HG02840 (cell line): ENCODE data around the gene CA5B.
"Not testable (repeated sequence)": the region's sequence is repeated elsewhere in the genome, so short reads cannot be mapped to it uniquely, and the experiment has no call there.

ENCODE experiments used
- ATAC-seq: cut with Tn5 transposase; IDR thresholded peaks from one replicate; pipeline ENCODE4 v1.9.1; 2021; ENCODE audit warnings: mild to moderate bottlenecking, moderate library complexity, moderate number of reproducible peaks; ENCODE audit not compliant: unreplicated experiment, low FRiP score

Gene CA5B

DNA sequence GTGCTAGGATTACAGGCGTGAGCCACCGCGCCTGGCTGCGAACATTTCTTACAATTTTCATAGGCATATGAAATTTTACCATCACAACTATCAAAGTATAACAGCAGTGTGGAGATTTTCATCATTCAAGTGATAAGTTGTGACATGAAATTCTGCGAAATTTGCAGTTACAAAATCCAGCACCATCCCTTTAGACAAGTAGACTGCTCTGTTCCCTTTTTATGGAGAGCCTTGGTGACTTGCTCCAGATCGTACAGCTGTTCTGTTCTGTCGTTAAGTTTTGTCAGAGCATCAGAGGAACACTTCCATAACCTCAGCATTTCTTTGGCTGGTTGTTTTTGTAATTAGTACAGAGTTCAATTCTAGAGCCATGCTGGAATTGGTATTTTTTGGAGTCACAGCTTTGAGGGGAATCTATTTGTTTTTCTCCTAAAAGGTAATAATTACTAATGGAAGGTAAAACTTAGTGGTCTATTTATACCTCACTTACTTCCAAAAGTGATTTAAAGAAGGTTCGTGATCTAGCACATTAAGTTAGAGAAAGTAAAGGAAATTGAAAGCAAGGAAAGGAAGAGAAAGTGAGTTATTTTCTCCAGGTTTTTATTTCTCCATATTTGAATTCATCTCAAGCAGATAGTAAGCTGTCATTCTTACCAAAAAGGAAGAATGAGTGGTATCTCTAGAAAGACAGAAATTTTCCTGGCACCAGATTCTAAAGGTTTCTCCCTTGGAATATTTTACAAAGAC is 74.3 kb downstream of the CA5B start:
- ATAC-seq, result no peak

DNA sequence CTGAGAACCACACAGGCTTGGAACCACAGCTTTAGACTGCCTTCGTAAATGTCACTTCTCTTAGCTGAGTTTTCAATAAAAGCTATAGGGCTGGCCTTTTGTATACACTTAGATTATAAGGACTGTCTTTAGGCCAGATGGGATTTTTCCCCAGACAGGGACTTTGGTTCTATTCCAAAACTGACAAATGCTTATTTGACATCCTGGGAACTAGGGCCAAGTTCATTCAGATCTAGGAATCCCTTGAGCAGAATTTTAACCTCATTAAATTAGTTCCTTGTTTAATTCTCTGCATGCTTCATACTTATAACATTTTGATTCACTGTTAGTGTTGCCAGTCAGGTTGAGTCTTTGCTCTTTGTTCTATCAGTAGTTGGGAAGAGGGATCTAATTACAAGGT is 75.3 kb downstream of the CA5B start:
- no peak for ATAC-seq

DNA sequence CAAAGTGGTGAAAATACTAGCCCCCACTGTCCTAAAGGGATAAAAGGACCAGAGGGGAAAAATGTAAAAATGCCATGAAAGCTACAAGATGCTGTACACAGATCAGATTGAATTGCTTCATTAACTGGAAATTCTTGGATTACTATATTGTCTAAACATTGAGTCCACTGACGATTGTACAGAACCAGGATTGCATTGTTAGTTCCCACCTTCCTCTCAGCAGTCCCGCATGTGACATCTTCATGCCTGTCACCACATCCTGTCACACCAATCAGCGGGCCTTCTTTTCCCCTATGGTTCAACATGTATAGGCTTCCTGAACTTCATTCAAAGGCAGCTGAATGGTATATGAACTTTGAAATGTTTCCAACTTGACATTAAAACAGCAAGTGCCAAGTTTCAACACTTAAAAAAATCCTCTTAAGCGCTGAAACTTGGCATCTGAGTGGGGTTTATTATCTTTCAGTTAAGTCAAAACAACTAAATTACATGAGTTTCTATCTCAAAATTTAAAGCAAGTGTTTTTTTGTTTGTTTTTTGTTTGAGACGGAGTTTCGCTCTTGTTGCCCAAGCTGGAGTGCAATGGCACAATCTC is 76.8 kb downstream of the CA5B start:
- no peak for ATAC-seq

DNA sequence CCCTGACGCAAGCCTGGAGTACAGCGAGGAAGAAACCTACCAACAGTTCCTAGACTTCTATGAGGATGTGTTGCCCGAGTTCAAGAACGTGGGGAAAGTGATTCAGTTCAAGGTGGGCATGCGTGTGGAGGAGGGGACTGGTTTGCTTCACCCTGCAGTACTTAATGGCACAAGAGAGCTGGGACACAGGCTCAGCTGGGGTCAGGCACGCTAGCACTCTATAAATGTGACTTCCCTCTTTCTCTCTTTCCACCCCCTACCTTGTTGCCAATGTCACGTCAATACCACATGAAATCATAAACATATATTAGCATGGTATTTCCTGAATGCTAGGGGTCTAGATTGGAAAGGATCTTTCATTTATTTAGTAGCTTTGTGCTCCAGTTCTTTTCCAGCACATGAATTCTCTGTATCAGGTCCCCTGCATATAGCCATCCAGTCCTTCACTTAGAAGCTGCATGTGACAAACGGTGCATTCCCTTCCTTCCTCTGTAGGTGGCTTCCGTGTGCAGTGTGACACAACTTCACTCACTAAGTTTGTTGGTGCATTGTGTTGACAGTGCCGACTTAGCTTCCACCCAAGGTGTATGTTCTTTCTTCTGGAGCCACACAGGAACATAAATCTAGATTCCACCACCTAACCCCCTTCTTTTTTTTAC is 77.8 kb downstream of the CA5B start:
- peak; percentile 89 for ATAC-seq

DNA sequence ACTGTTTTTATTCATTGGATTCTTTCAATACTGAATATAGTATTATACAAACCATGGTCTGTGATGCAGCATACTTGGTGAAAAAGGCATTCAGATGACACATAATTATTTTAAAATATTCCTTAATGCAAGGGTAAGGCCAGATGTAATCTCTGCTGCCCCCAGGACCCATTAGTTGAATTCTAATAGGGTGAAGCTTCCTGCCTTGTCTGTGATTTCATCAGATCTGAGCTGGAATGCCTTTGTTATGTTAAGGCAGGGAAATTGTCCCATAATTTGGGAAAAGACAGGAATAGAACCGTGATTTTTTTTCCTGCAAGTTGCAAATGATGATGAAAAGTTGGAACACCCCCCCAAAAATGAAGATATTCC is 78.4 kb downstream of the CA5B start:
- no peak for ATAC-seq

DNA sequence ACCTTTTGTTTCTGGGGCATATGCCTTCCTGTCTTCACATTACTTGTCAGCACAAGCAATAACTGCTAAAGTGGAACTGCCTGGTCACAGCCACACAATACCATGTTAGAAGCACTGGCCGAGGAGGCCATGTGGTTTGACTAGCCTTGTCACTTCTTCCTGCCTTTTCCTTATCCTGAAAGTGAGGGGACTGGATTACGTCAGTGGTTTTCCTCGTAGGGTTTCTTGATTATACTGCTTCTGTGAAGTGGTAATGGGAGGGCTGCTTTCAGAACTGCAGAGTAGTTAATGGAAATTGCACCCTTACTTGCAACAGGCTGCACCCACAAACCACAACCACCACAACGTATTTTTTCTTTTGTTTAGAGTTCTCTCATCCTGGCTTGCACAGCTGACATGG is 78.8 kb downstream of the CA5B start:
- no peak for ATAC-seq

DNA sequence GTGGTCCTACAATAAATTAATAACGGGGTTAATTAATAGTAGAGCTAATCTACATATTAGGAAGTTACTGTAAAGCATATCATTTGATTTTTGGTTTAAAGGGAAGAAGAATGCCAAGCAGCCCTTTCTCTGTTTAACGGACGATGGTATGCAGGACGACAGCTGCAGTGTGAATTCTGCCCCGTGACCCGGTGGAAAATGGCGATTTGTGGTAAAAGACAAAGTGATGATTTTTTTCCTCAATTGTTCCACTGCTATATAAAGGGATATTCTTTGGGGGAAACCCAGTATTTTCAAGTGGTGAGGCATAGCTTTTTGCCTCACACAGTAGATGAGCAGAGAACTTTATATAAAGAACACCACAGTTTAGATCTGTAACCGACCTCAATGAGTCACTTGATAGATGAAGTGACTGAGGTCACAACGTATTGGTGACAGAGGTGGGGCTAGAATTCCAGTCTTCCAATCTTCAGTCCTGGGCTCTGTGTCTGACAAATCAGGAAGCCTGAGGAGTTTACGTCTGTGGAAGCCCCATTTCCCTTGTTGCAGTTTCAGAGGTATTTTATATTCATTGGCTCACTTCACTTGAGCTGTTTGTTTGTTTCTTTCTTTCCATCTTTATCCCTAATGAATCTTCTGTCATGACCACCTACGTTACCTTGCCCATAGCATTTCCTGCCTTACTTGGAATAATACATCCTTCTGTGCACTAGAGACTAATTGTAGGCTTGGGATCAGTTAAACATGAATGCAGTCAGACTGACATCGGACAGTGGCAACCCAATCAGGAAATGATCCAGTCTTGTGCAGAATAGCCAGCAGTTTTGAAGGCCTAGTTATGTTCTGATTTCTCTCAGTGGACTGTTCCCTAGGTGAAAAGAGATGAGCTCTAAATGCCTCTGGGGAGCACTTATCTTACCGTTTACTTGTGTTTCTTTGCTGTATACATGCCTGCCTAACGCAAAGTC is 82.3 kb downstream of the CA5B start:
- no peak for ATAC-seq

DNA sequence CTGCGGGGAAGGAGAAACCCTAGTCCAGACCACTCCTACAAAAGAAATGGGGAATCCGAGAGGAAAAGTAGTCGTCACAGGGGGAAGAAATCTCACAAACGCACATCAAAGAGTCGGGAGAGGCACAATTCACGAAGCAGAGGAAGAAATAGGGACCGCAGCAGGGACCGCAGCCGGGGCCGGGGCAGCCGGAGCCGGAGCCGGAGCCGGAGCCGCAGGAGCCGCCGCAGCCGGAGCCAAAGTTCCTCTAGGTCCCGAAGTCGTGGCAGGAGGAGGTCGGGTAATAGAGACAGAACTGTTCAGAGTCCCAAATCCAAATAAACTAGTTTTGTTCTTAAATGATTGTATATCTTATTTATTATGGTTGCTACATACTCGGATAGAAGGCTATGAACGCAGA is 84.9 kb downstream of the CA5B start:
- ATAC-seq, result no peak

DNA sequence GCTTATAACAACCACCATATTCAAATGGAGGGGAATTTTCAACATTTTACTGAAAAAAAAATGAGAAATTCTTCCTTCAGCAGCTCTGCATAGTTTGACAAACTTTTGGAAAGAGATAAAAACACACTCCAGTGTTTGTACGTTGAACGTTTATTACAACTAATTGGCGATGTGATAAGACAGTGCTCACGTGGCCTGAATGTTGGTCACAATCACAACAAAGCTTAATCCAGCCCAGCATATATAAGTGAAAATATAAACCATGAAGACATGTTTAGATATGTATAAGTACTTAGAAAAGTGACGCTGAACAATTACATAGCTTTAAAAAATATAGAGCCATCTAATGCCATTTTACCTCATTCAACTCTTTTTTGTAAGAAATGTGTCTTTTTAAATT is 87.9 kb downstream of the CA5B start:
- no peak for ATAC-seq

DNA sequence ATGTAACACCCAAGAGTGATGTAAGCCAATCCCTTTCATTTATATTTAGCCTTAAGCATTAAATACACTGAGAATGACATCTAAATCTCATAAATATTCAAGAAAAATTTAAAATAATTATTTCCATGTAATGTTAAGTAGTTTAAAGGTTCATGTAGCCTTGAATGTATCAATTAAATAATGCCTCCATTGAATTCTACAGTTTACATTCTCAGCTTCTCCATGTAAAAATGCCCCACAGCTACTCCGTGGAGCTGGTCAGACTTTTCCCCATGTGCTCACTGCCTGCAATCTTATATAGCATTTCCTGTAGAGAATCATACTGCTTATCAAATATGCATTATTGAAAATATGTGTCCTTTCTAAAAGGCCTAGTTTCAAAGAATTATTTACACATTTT is 91.1 kb downstream of the CA5B start:
- no peak for ATAC-seq

DNA sequence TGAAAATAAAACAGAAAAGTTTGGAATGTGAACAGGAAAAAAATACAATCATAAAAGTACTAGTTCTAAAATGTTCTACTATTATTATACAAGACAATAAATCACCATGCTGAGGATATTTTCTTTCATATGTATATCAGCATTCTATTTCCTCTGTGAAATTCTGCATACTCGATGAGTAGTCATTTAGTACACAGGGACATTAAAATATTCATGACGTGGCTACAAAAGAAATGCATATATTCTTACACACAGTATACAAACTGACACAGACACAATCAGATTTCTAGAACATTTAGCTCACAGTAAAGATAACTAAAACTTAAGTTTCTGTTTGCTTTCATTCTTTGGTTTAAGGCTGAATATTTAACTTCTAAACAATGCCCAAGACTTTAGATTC is 93.3 kb downstream of the CA5B start:
- ATAC-seq, result not testable (repeated sequence)

DNA sequence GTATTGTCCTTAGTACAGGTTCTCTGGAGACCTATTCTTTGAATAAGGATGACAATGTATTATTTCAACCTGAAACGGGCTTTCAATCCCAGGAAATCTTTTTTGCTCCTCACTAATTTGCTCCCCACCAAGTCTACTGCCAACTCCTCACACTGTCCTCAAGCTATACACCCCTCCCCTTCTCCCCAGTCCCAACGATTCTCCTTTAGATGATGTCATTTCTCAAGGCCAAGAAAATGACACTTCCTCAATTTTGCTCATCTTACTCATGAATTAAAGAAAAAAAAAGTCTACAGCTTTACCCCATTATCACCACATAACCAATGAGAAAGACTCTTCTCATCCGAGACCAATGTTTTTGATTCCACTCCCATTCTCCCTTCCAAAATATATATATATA is 96.0 kb downstream of the CA5B start:
- no peak for ATAC-seq

DNA sequence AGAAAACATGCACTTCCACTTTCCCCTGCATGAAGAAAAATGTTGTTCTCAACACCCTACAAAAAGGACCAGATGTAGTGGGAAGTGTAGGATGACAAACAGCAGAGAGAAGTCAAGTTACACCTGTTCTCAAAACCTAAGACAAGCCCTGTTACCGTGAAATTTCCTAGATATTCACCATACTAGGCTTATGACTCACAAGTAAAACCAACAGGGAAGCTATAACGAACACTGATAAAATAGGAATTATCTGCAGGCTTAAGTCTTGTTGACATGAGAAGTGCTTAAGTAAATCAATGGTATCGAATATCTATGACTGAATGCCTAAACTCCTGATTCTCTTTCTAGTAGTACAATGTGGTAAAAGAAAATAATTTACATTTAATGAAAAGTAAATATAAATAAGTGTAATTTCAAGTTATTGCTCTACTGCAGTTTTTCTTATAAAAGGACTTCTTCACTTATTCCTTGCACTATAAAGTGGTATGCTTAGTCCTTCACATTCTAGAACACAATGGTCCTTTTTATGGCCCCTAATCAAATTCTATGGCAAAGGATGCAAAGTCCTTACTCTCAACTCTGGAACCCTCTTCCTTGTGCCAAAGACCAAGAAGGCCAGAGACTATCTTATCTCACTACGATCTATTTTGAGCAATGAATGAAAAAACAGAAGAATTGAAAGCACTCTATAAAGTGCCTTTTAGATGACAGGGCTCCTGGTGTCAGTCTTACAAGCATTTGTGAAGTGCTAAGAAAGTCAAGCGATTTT is 96.9 kb downstream of the CA5B start:
- no peak for ATAC-seq
